ENCODE results near the gene ATP7A. TPM values are rescaled to one million over a fixed set of nuclear protein-coding genes. Genes with fewer than 3 reads are reported as not detected.

ATP7A gene
- total RNA-seq, 1 experiment from 2014 or later, result 2.1 TPM

- no peak overlapping the region for H4K8ac ChIP-seq (replicated peaks; ENCODE audit: insufficient read length, low read depth, low read length)
- no peak overlapping the region for H3T11ph ChIP-seq (ENCODE audit: low read length)
- no peak overlapping the region for H2BK20ac ChIP-seq (ENCODE audit: low read depth, low read length, poor library complexity, severe bottlenecking)
- H3K23ac ChIP-seq (ENCODE audit: insufficient read length, low read depth, low read length), result no peak overlapping the region
- H3K79me2 ChIP-seq (ENCODE audit: insufficient read depth, low read length), result no peaks in the 10 kb centered on the region
- Mint-ChIP-seq H3K4me3 (no peak overlapping the region), H3K27me3 (ENCODE audit: low read depth) (no peaks in the 10 kb centered on the region), H3K27ac (no peak overlapping the region), H3K9me3 (peaks cover 53 to 58% of the 10 kb centered on the region in 2 experiments), H3K36me3 (ENCODE audit: insufficient read depth in 1 of 3, low read depth in 3 of 3) (peaks cover 0 to 12% (median 4%) of the 10 kb centered on the region in 3 experiments; a peak in 3 of 7 replicates), H3K4me1 (no peaks in the 10 kb centered on the region)
- H2AK5ac ChIP-seq (ENCODE audit: insufficient read length, low read length), result no peak overlapping the region
- H3K14ac ChIP-seq (ENCODE audit: insufficient read depth, low read length), result no peak overlapping the region
- no peak for TF ChIP-seq CTCF (conservative IDR thresholded peaks at IDR 0.05)
- no peak overlapping the region for H2BK12ac ChIP-seq (ENCODE audit: insufficient read length, low read depth, low read length)
- no peak overlapping the region for H2BK120ac ChIP-seq (ENCODE audit: low read depth, low read length, poor library complexity, severe bottlenecking)
- H3K9ac ChIP-seq (ENCODE audit: extremely low read depth, insufficient read length, low read length), result no peak overlapping the region
- peaks cover 31% of the 10 kb centered on the region for H3K9me3 ChIP-seq (ENCODE audit: control insufficient read depth, low read depth, low read length)
- no peak for DNase-seq
- no peaks in the 10 kb centered on the region for H3K4me1 ChIP-seq (ENCODE audit: insufficient read depth, low read length)
- no CpG with 5 or more reads among the region's 3 CpGs for WGBS (ENCODE audit: extremely low coverage, insufficient read length, low lambda C conversion rate)
- H2AFZ ChIP-seq (ENCODE audit: low read length), result no peak overlapping the region
- no peak overlapping the region for H3K56ac ChIP-seq (ENCODE audit: insufficient read length, low read depth, low read length)
- no peaks in the 10 kb centered on the region for H4K20me1 ChIP-seq (ENCODE audit: control insufficient read depth, insufficient read depth, insufficient read length)
- no peak overlapping the region for H4K91ac ChIP-seq (ENCODE audit: insufficient read length, low read depth, low read length)
- no peak overlapping the region for H3K18ac ChIP-seq (ENCODE audit: insufficient read length, low read depth, low read length)
- H2BK15ac ChIP-seq (ENCODE audit: low read depth, low read length), result no peak overlapping the region
- H3K4me2 ChIP-seq (ENCODE audit: insufficient read depth, insufficient read length, low read length), result no peak overlapping the region
- H3K79me1 ChIP-seq (ENCODE audit: insufficient read depth, low read depth, low read length, poor library complexity, severe bottlenecking), result no peaks in the 10 kb centered on the region
- H2BK5ac ChIP-seq (ENCODE audit: insufficient read length, low read length), result no peak overlapping the region
- H3K4ac ChIP-seq (ENCODE audit: low read depth, low read length), result no peak overlapping the region
- no peaks in the 10 kb centered on the region for H3K27me3 ChIP-seq (ENCODE audit: insufficient read depth, low read length)
- no peak overlapping the region for H3K27ac ChIP-seq (ENCODE audit: insufficient read length, low read depth, low read length)
- no peak overlapping the region for H4K5ac ChIP-seq (ENCODE audit: insufficient read length, low read depth, low read length)
- no peaks in the 10 kb centered on the region for H3K23me2 ChIP-seq (ENCODE audit: insufficient read length, low read depth, low read length, poor library complexity, severe bottlenecking)
Measured at GRCh38 chrX:78037881-78038280, 127.4 kb downstream of the ATP7A start.
